Esophagus squamous epithelium (tissue), 4 donors: ENCODE measurements around the gene OR2T8.

Experiments used
- POLR2A ChIP-seq, 4 donors: fragments of 450-650 bp; IDR thresholded peaks; one replicate each; pipeline ENCODE4 v1.6.1; 2017; ENCODE audit warnings: antibody characterized with exemption in 4 of 4, mild to moderate bottlenecking in 4 of 4, moderate library complexity in 3 of 4
- TF ChIP-seq, protein P1 (sequence below), 6 experiments: fragments of 450-650 bp in 4 of 6; fragments of 200-600 bp in 2 of 6; sonication (generic) in 2 of 6; IDR thresholded peaks; one replicate each; pipeline ENCODE4 v1.5.1; 2016 to 2019; ENCODE audit warnings: antibody characterized with exemption in 6 of 6, mild to moderate bottlenecking in 4 of 6, moderate library complexity in 4 of 6

- TF ChIP-seq, protein P1, sequence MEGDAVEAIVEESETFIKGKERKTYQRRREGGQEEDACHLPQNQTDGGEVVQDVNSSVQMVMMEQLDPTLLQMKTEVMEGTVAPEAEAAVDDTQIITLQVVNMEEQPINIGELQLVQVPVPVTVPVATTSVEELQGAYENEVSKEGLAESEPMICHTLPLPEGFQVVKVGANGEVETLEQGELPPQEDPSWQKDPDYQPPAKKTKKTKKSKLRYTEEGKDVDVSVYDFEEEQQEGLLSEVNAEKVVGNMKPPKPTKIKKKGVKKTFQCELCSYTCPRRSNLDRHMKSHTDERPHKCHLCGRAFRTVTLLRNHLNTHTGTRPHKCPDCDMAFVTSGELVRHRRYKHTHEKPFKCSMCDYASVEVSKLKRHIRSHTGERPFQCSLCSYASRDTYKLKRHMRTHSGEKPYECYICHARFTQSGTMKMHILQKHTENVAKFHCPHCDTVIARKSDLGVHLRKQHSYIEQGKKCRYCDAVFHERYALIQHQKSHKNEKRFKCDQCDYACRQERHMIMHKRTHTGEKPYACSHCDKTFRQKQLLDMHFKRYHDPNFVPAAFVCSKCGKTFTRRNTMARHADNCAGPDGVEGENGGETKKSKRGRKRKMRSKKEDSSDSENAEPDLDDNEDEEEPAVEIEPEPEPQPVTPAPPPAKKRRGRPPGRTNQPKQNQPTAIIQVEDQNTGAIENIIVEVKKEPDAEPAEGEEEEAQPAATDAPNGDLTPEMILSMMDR (IDR thresholded peaks at IDR 0.05) = no peak
- no peak for TF ChIP-seq POLR2A (IDR thresholded peaks at IDR 0.05)
These were observed 33.4 kb downstream of the OR2T8 start for GRCh38 chr1:247953408-247953807.
